ENCODE measurements around the gene THRA.

DNA sequence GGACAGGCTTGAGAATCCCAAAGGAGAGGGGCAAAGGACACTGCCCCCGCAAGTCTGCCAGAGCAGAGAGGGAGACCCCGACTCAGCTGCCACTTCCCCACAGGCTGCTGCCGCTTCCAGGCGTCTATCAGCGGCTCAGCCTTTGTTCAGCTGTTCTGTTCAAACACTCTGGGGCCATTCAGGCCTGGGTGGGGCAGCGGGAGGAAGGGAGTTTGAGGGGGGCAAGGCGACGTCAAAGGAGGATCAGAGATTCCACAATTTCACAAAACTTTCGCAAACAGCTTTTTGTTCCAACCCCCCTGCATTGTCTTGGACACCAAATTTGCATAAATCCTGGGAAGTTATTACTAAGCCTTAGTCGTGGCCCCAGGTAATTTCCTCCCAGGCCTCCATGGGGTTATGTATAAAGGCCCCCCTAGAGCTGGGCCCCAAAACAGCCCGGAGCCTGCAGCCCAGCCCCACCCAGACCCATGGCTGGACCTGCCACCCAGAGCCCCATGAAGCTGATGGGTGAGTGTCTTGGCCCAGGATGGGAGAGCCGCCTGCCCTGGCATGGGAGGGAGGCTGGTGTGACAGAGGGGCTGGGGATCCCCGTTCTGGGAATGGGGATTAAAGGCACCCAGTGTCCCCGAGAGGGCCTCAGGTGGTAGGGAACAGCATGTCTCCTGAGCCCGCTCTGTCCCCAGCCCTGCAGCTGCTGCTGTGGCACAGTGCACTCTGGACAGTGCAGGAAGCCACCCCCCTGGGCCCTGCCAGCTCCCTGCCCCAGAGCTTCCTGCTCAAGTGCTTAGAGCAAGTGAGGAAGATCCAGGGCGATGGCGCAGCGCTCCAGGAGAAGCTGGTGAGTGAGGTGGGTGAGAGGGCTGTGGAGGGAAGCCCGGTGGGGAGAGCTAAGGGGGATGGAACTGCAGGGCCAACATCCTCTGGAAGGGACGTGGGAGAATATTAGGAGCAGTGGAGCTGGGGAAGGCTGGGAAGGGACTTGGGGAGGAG lies 47.5 kb upstream of the THRA start, which contains the start of gene CSF3:
- TF ChIP-seq, protein P1, sequence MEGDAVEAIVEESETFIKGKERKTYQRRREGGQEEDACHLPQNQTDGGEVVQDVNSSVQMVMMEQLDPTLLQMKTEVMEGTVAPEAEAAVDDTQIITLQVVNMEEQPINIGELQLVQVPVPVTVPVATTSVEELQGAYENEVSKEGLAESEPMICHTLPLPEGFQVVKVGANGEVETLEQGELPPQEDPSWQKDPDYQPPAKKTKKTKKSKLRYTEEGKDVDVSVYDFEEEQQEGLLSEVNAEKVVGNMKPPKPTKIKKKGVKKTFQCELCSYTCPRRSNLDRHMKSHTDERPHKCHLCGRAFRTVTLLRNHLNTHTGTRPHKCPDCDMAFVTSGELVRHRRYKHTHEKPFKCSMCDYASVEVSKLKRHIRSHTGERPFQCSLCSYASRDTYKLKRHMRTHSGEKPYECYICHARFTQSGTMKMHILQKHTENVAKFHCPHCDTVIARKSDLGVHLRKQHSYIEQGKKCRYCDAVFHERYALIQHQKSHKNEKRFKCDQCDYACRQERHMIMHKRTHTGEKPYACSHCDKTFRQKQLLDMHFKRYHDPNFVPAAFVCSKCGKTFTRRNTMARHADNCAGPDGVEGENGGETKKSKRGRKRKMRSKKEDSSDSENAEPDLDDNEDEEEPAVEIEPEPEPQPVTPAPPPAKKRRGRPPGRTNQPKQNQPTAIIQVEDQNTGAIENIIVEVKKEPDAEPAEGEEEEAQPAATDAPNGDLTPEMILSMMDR (IDR thresholded peaks at IDR 0.05) = no peak
- TF ChIP-seq POLR2A (IDR thresholded peaks at IDR 0.05) = no peak

Measured in thyroid gland (tissue), 4 donors.